ENCODE results near the gene UBL4A. TPM values are rescaled to one million over a fixed set of nuclear protein-coding genes. Genes with fewer than 3 reads are reported as not detected.

Gene UBL4A
- total and polyA plus RNA-seq, 2 donors (not counting 3 experiments of a cell fraction or from before 2014, with no cell fraction given) = 25.3 to 31.4 TPM

- H3K36me3 ChIP-seq (ENCODE audit: control insufficient read depth in 2 of 2, extremely low read depth in 1 of 2, insufficient read depth in 2 of 2, low read length in 2 of 2) = no peaks in the 10 kb centered on the region
- H3K9ac ChIP-seq (replicated peaks; ENCODE audit: extremely low read depth, insufficient read depth, low read length) = no peak overlapping the region
- peak; percentile 24 for FAIRE-seq
- H4K20me1 ChIP-seq (replicated peaks; ENCODE audit: control insufficient read depth, extremely low read depth, insufficient read depth, low read length) = no peaks in the 10 kb centered on the region
- H2AFZ ChIP-seq (ENCODE audit: low read depth, low read length) = no peak overlapping the region
- intact Hi-C loops (cut with micrococcal nuclease) (loop anchor here (5.0 kb wide), 1 partner anchor 119 kb away; the partner anchor contains the start of gene DNASE1L1), dilution Hi-C loops (cut with MboI; ENCODE audit: extremely low pct_ligation_motif_present, low sequenced_read_pairs) (no loop called here)
- no peak for DNase-seq (ENCODE audit: low read depth, low spot score)
- no peaks in the 10 kb centered on the region for H3K79me2 ChIP-seq (ENCODE audit: control insufficient read depth, insufficient read depth, low read length)
- H3K9me1 ChIP-seq (replicated peaks; ENCODE audit: control insufficient read depth, extremely low read depth, insufficient read depth, low read length) = no peaks in the 10 kb centered on the region
- BruUV-seq (replicated peaks) = no TSS peak
- ChIA-PET CTCF (interaction anchor here (1.7 kb wide), 1 partner anchor 35 kb away, joined by 11 read pairs; the partner anchor contains the start of gene SLC10A3), POLR2A (no interaction called here)
- no peaks in the 10 kb centered on the region for H3K27me3 ChIP-seq (ENCODE audit: control insufficient read depth in 2 of 2, insufficient read depth in 2 of 2, low read length in 2 of 2)
- no peak overlapping the region for H3K4me2 ChIP-seq (ENCODE audit: insufficient read depth, low read length)
- no peak overlapping the region for H3K27ac ChIP-seq (ENCODE audit: insufficient read depth, low read depth, low read length)
- H3K9me3 ChIP-seq (replicated peaks; ENCODE audit: control insufficient read depth, insufficient read depth, low read length) = no peaks in the 10 kb centered on the region
- H3K4me1 ChIP-seq (ENCODE audit: control insufficient read depth, extremely low read depth, insufficient read depth, low read length) = peaks cover 4% of the 10 kb centered on the region
- no peak overlapping the region for H3K4me3 ChIP-seq (replicated peaks in 1 of 3; ENCODE audit: insufficient read depth in 1 of 3, low read depth in 1 of 3, low read length in 3 of 3)
- no peak for TF ChIP-seq POLR2A (IDR thresholded peaks at IDR 0.05; ENCODE audit: low read depth, low read length)
- TF ChIP-seq CTCF (IDR thresholded peaks at IDR 0.05; ENCODE audit: extremely low read depth in 1 of 2, insufficient read depth in 1 of 2, low read depth in 1 of 2, low read length in 2 of 2) = no peak
Measured at GRCh38 chrX:154525606-154526490, 39.4 kb upstream of the UBL4A start.

- Histone ChIP-seq H3K79me2 (ENCODE audit: control insufficient read depth, insufficient read depth, low read length) (peaks cover 3% of the 10 kb centered on the region), H4K20me1 (replicated peaks; ENCODE audit: control insufficient read depth, extremely low read depth, insufficient read depth, low read length) (no peaks in the 10 kb centered on the region), H3K4me3 (replicated peaks in 1 of 3; ENCODE audit: insufficient read depth in 1 of 3, low read depth in 1 of 3, low read length in 3 of 3) (no peak overlapping the region), H3K4me1 (ENCODE audit: control insufficient read depth, extremely low read depth, insufficient read depth, low read length) (peaks cover 12% of the 10 kb centered on the region), H3K4me2 (ENCODE audit: insufficient read depth, low read length) (no peak overlapping the region), H3K36me3 (ENCODE audit: control insufficient read depth in 2 of 2, extremely low read depth in 1 of 2, insufficient read depth in 2 of 2, low read length in 2 of 2) (no peaks in the 10 kb centered on the region), H3K9ac (replicated peaks; ENCODE audit: extremely low read depth, insufficient read depth, low read length) (no peak overlapping the region), H2AFZ (ENCODE audit: low read depth, low read length) (no peak overlapping the region), H3K27ac (ENCODE audit: insufficient read depth, low read depth, low read length) (no peak overlapping the region), H3K27me3 (ENCODE audit: control insufficient read depth in 2 of 2, insufficient read depth in 2 of 2, low read length in 2 of 2) (no peaks in the 10 kb centered on the region), H3K9me3 (replicated peaks; ENCODE audit: control insufficient read depth, insufficient read depth, low read length) (no peaks in the 10 kb centered on the region), H3K9me1 (replicated peaks; ENCODE audit: control insufficient read depth, extremely low read depth, insufficient read depth, low read length) (no peaks in the 10 kb centered on the region)
- TF ChIP-seq EZH2 (IDR thresholded peaks at IDR 0.05; ENCODE audit: borderline replicate concordance, low read depth, low read length, severe bottlenecking) = no peak
- no peak for TF ChIP-seq CTCF (IDR thresholded peaks at IDR 0.05; ENCODE audit: extremely low read depth in 1 of 2, insufficient read depth in 1 of 2, low read depth in 1 of 2, low read length in 2 of 2)
- no peak for TF ChIP-seq POLR2A (IDR thresholded peaks at IDR 0.05; ENCODE audit: low read depth, low read length)
- TF ChIP-seq GATA2 (IDR thresholded peaks at IDR 0.05; ENCODE audit: insufficient read depth, insufficient read length, low read depth, low read length) = no peak
- no peak for TF ChIP-seq JUN (IDR thresholded peaks at IDR 0.05; ENCODE audit: borderline replicate concordance, insufficient read depth, insufficient read length, low read depth)
- intact Hi-C loops (cut with micrococcal nuclease) = loop anchor here (5.0 kb wide), 1 partner anchor 92 kb away; the partner anchor contains the start of gene ATP6AP1
- ChIA-PET POLR2A (no interaction called here), CTCF (no interaction called here)
- DNase-seq (ENCODE audit: low read depth, low spot score) (no peak), FAIRE-seq (no peak)
- dilution Hi-C loops (cut with MboI; ENCODE audit: extremely low pct_ligation_motif_present, low sequenced_read_pairs) = no loop called here
- BruUV-seq (replicated peaks) = no TSS peak
Measured at GRCh38 chrX:154519389-154519788, 33.0 kb upstream of the UBL4A start.
